HG03565 (cell line): ENCODE results near the gene AGFG2.
"Not testable (repeated sequence)": the region's sequence is repeated elsewhere in the genome, so short reads cannot be mapped to it uniquely, and the experiment has no call there.

Source experiments
- ATAC-seq: cut with Tn5 transposase; IDR thresholded peaks from one replicate; pipeline ENCODE4 v1.9.1; 2021; ENCODE audit warnings: mild to moderate bottlenecking, moderate library complexity; ENCODE audit not compliant: unreplicated experiment

AGFG2 gene

DNA sequence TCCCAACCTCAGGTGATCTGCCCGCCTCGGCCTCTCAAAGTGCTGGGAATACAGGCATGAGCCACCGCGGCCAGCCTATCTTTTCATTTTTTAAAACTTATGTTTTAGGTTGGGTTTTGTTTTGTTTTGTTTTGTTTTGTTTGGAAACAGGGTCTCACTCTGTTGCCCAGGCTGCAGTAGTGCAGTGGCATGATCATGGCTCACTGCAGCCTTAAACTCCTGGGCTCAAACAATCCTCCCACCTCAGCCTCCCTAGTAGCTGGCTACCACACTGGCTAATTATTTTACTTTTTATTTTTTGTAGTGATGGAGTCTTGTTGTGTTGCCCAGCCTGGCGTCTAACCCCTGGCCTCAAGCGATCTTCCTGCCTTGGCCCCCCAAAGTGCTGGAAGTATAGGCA, 19.4 kb upstream of the AGFG2 start:
- ATAC-seq = no peak

GRCh38 chr7:100520138-100520537, 18.9 kb upstream of the AGFG2 start:
- no peak for ATAC-seq

- ATAC-seq = no peak
These were observed 17.9 kb upstream of the AGFG2 start for GRCh38 chr7:100521076-100521475.

GRCh38 chr7:100521909-100522593, 17.0 kb upstream of the AGFG2 start:
- not testable (repeated sequence) for ATAC-seq

DNA sequence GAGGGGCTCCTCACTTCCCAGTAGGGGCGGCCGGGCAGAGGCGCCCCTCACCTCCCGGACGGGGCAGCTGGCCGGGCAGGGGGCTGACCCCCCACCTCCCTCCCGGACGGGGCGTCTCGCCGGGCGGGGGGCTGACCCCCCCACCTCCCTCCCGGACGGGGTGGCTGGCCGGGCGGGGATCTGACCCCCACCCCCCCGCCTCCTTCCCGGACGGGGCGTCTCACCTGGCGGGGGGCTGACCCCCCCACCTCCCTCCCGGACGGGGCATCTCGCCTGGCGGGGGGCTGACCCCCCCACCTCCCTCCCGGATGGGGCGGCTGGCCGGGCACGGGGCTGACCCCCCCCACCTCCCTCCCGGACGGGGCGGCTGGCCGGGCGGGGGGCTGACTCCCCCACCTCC, 15.8 kb upstream of the AGFG2 start:
- not testable (repeated sequence) for ATAC-seq

GRCh38 chr7:100528108-100528866, 10.7 kb upstream of the AGFG2 start:
- ATAC-seq = not testable (repeated sequence)

DNA sequence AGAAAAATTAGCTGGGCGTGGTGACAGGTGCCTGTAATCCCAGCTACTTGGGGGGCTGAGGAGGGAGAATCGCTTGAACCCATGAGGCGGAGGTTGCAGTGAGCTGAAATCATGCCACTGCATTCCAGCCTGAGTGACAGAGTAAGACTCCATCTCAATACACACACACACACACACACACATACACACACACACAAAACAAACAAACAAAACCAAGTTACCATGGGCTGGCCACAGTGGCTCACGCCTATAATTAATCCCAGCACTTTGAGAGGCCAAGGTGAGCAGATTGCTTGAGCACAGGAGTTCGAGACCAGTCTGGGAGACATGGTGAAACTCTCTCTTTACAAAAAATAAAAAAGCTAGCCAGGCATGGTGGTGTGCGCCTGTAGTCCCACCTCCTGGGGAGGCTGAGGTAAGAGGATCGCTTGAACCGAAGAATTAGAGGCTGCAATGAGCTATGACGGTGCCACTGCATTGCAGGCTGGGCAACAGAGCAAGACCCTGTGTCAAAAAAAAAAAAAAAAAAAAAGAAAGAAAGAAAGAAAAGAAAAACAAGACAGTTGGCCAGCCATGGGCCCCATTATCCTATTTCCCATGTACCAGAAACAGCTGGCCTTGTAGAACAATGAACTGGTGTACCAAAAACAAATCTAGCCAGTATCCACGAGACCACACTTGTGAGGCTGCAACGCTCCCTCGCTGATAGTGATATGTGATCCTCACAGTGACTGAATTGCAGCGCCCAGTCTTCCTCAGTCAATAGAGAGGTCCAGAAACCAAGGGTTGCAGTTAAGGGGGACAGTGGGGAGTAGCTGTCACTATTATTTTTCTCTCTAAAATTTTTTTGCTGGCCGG, 6.6 kb upstream of the AGFG2 start:
- no peak for ATAC-seq

GRCh38 chr7:100535982-100536381, 3.0 kb upstream of the AGFG2 start:
- ATAC-seq = not testable (repeated sequence)

GRCh38 chr7:100536695-100537094, 2.3 kb upstream of the AGFG2 start:
- ATAC-seq = not testable (repeated sequence)

GRCh38 chr7:100538348-100538653, 702 bp upstream of the AGFG2 start:
- ATAC-seq = no peak

DNA sequence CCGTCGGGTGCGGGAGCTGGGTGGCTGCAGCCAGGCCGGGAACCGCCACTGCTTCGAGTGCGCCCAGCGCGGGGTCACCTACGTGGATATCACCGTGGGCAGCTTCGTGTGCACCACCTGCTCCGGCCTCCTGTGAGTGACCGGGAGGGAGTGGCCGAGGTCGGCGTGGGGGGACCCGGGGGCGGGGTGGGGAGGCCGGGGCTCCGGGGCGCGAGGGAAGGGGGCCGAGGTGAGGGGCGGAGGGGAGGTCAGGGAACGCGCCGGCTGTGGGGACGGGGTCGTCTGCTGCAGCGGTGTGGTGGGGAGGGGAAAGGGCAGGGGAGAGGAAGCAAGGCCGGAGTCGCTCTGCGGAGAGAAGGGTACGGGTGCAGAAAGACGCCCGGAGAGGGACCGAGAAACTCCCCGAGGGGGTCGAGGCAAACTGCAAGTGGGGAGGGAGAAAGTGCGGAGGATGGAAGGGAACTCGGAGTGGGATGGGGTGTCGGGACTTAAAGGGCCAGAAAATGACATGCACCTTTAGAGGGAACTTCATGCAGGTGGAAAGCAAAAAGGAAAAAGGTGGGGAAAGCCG, 518 bp downstream of the AGFG2 start:
- ATAC-seq = no peak

DNA sequence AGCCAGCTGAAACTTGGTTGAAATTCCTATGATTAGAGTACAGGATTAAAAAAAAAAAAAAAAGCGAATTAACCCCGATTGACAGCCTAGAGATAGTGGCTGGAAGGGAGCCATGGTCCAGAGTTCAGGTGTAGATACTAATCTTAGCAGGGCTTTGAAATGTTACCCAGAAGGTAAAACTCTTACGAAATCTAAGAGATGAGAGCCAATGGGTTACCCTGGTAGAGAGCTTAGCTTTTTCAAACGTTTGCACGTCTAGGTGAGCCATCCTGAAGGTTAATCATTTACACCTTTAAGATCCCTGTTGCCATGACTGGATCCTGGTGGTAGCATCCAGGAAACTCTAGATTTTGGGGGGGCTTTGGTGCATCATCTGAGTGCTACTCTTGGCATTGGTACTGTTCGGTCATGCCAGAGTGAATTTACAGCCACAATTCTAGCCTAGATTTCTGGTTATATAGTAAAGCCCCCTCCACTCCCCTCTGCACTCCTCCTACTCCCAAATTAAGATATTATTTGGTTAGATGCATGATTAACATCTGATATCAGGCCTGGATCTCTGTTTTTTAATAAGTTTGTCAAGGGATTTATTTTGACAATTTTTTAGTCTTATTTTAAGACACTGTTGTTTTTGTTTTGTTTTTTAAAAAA, 1.2 kb downstream of the AGFG2 start:
- ATAC-seq = no peak

DNA sequence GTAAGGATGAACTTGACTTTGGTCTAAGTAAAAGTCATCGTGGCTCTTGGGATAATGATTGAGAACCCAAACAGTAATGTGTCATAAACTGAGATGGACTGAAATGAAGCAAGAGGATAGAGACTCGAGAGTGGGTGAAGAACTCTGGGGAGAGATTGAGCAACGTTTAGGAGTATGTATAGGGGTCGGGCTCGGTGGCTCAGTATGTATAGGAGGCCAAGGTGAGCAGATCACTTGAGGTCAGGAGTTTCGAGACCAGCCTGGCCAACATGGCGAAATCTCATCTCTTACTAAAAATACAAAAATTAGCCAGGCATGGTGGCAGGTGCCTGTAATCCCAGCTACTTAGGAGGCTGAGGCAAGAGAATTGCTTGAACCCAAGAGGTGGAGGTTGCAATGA, 2.3 kb downstream of the AGFG2 start:
- not testable (repeated sequence) for ATAC-seq

- no peak for ATAC-seq
These were observed 4.6 kb downstream of the AGFG2 start for GRCh38 chr7:100543586-100543985.

DNA sequence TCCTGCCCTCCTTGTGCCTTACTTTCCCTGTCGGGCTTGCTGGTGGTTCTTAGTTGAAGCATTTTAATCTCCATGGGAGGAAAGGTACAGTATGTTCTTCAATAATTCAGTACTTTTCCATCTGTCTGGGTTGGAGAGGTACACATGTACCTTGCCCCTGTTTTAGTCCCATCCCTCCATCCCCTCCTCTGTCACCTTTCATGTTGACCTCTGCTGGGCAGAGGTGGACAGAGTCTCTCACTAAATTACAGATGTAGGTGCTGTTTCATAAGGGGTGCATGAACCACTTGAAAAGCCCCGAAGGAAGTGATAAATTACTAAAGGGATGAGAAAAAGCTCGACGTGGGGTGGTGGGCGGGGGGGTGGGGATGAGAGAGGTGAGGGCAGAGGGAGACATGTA, 5.4 kb downstream of the AGFG2 start:
- ATAC-seq = no peak

GRCh38 chr7:100544967-100545359, 6.0 kb downstream of the AGFG2 start:
- no peak for ATAC-seq

DNA sequence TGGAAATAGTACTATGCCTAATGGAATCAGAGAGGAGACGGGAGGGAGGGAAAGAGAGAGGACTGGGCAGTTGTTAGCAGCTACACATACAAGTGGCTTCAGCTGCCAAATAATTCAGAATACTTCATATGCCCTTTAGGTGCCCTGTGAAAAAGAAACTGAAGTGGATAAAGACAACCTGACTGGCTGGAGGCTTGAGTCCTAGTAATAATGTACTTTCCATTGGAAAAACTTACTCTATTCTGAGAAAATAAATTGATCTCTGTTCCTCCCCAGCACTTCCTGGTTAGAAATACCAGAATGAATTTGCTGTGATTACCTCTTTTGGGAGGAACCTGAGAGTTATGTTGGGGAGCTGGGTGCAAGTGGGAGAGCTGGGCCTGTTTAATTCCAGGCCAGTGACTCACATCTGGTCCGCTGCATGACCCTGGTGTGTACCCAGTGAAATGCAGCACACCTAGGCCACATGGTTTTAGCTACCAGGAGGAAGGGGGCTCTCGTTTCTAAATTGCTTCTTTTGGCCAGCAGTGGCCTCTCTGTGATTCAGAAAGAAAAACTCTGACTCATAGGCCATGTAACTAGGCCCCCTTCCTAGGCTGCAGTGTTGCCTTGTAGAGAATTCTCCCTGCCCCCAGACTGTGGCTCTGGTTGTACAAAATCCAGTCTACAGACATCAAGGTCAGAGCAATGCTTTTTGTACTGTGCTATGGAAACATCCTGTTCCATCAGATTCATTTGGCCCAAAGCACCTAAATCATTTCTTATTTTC, 6.5 kb downstream of the AGFG2 start:
- ATAC-seq = peak; percentile 35

GRCh38 chr7:100546129-100546925, 7.3 kb downstream of the AGFG2 start:
- peak; percentile 28 for ATAC-seq
